Cardiac septum (tissue), 1 donor: ENCODE measurements around the gene BABAM2. TPM values are rescaled to one million over a fixed set of nuclear protein-coding genes. Genes with fewer than 3 reads are reported as not detected.
"Not testable (repeated sequence)": the region's sequence is repeated elsewhere in the genome, so short reads cannot be mapped to it uniquely, and the experiment has no call there.

Source experiments
- DNase-seq: peaks from one replicate; pipeline ENCODE4 v3.0.0-alpha.2; 2020; ENCODE audit warnings: low spot score
- intact Hi-C: fragments of 100-400 bp; cut with DNase I; formaldehyde crosslinking; loops from one replicate; pipeline ENCODE4 v1.14.0; 2022
- total RNA-seq: library from RNA; stranded (reverse); fragmentation: NEBNext Ultra II Directional; extraction: Animal tissue kit (Norgen Biotek cat#: 25700); gene quantifications from one replicate; pipeline ENCODE4 v1.2.1, GENCODE V29; 2021
- donor health status: DM: no; HTN: no; CAD: no.

BABAM2 gene
- total RNA-seq, 1 donor from 2014 or later = 63.4 TPM

DNA sequence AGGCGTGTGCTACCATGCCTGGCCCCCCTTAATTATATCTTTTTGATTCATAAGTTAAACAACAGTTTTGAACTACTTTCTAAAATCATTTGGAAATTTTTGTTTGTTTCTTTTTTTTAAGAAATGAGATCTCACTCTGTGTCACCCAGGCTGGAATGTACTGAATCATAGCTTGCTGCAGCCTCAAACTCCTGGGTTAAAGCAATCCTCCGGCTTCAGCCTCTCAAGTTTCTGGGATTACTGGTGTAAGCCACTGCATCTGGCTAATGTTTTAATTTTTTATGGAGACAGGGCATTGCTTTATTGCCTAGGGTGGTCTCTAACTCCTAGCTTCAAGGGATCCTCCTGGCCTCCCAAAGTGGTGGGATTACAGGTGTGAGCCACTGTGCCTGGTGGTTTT, 71.5 kb downstream of the BABAM2 start:
- intact Hi-C loops = no loop called here
- no peak for DNase-seq

DNA sequence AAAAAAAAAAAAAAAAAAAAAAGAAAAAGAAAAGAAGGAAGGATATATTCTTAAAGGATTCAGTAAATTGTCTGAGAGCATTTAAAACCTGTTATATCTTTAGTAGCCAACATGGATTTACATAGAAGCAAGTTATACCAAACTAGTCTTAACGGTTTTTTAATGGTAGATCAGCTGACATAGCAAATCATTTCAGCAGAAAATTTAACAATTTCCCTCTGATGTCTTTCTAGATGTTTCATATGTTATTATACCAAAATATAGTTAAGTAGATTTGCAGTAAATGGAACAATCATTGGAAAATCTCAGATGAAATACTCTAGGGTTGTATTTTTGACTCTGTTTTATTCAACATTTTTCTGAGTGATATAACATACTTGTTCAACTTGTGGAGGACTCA, 72.9 kb downstream of the BABAM2 start:
- intact Hi-C loops = no loop called here
- no peak for DNase-seq

DNA sequence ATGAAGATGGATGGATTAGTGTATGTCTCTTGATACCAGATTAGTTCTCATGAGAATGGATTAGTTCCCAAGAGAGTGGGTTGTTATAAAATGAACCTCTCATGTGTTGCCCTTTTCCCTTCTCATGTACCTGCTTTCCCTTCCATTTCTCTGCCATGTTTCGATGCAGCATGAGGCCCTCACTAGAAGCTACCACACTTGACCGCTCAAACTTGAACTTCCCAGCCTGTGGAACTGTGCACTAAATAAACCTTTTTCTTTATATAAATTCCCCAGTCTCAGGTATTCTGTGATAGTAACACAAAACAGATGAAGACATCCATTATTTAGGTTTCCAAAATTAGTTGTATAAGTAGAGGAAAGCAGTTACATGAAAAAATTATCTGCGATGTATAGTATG, 73.5 kb downstream of the BABAM2 start:
- intact Hi-C loops = no loop called here

DNA sequence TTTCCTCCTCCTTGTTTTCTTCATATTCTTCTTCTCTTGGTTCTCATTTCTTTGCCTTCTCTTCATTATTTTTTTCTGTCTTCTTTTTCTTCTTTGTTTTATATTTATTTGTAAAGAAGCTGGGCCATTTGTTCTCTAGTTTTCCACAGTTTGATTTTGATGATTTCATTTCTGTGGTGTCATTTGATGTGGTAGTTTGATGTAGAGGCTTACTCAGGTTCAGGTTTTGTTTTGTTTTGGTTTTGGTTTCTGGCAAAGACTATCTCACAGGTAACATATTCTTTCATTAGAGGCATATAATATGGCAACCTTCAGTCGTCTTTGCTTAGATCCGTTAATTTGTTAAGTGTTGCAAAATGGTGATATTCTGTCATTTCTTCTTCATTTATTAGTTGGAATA, 75.3 kb downstream of the BABAM2 start:
- intact Hi-C loops = no loop called here
- DNase-seq = no peak

More for the DNA sequence above, 73.5 kb downstream of the BABAM2 start:
- no peak for DNase-seq

DNA sequence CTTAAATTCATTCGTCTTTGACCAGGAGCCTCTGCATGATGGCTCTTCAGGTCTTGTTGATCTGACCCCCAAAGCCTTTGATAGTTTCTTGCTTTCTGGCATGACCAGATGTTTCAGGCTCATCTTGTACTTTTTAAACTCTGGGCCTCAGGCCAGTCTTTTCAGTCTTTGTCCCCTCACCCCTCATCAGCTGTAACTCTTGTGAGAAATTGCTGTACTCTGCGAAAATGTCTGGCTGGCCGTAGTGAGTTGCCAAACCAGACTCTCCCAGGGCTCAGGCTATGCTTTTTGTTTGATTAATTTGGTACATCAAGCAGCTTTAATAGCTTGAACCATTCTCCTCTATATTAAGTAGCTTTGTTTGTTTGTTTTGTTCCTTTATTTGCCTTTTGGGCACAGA, 75.9 kb downstream of the BABAM2 start:
- intact Hi-C loops = no loop called here
- no peak for DNase-seq

DNA sequence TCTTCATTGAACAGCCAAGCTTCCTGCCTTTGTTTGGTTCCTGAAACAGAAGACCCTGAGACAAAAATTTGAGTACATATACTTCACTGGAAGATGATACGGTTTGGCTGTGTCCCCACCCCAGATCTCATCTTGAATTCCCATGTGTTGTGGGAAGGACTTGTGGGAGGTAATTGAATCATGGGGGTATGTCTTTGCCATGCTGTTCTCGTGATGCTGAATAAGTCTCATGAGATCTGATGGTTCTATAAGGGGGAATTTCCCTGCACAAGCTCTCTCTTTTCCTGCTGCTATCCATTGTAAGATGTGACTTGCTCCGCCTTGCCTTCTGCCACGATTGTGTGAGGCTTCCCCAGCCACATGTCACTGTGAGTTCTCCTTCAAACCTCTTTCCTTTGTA, 76.5 kb downstream of the BABAM2 start:
- intact Hi-C loops = no loop called here
- no peak for DNase-seq

DNA sequence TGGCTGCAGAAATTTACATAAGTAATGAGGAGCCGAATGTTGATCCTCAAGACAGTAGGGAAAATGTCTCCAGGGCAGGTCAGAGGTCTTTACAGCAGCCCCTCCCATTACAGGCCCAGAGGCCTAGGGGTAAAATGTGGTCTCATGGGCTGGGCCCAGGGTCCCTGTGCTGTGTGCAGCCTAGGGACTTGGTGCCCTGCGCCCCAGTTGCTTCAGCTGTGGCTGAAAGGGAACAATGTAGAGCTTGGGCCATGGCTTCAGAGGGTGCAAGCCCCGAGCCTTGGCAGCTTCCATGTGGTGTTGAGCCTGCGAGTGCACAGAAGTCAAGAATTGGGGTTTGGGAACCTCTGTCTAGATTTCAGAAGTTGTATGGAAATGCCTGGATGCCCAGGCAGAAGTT, 77.5 kb downstream of the BABAM2 start:
- intact Hi-C loops, DNase-seq: not testable (repeated sequence)

DNA sequence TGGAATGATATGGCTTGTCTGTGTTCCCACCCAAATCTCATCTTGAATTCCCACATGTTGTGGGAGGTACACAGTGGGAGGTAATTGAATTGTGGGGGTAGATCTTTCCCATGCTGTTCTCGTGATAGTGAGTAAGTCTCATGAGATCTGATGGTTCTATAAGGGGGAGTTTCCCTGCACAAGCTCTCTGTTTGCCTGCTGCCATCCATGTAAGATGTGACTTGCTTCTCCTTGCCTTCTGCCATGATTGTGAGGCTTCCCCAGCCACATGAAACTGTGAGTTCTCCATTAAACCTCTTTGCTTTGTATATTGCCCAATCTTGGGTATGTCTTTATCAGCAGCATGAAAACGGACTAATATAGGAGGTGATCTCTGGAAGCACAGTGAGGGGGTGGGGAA, 78.4 kb downstream of the BABAM2 start:
- DNase-seq, intact Hi-C loops: not testable (repeated sequence)

DNA sequence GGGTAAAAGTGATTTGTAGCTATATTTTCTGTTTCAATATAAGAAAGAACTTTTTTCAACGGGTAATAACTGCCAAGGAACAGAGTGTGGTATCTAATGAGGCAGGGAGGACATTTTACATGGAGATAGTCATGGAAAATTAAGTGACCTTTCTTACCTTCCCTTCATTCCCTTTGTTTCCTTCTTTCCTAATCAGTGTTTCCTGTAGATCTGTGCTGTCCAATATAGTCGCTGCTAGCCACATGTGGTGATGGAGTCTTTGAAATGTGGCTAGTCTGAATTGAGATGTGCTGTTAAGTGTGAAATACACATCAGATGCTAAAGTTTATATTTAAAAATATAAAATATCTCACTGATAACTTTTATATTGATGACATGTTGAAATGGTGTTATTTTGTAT, 81.8 kb downstream of the BABAM2 start:
- intact Hi-C loops = no loop called here
- DNase-seq = no peak

DNA sequence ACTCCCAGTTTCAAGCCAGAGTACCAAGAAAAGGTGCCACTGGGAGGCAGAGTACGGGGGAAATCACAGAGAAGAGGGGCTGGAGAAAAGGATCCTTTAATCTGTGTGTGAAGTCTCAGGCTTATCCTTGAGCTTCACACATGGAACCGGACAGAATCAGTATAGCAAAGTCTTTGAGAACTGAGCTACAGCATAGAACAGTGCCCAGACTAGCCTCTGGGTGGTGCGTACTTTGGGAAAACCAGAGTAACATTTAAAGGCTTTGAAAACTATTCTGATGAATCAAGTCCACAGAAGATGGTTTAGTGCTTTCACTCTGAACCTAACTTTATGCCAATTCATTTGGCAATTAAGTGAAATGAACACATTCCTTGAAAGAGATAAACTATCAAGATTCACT, 83.1 kb downstream of the BABAM2 start:
- intact Hi-C loops = no loop called here

DNA sequence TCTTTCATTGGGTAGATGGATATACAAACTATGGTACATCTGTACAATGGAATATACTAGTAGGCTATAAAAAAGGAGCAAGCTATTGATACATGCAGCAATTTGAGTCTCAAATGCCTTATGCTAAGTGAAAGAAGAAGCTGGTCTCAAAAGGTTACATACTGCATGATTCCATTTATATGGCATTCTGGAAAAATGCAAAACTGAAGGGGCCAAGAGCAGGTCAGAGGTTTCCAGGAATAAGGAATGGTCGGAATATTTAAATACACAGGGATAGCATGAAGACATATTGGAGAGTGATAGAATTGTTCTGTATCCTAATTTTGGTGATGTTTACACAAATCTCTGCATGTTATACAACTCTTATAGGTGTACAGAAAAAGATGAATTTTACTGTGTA, 85.8 kb downstream of the BABAM2 start:
- intact Hi-C loops = no loop called here
- DNase-seq = no peak

More for the DNA sequence above, 83.1 kb downstream of the BABAM2 start:
- DNase-seq = no peak

DNA sequence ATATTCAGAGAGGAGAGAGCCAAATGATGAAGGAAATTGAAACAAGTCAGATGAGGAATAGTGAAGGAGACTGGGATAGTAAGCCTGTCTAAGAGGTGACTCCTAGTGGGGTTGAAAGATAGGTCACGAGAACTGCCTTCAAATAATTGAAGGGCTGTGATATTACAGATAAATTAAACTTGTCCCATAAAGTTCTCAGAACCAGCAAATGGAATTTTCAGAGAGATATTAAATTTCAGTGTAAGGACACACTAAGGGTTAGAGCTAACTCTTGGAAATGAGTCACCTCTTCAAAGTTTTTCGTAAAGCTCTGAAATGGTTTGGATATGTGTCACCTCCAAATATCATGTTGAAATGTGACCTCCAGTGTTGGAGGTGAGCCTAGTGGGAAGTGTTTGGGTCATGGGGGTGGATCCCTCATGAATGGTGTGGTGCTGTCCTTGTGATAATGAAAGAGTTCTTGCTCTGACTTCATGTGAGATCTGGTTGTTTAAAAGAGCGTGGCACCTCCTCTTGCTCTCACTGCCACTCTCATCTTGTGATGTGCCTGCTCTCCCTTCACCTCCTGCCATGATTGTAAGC, 87.3 kb downstream of the BABAM2 start:
- DNase-seq = no peak
- intact Hi-C loops = no loop called here

DNA sequence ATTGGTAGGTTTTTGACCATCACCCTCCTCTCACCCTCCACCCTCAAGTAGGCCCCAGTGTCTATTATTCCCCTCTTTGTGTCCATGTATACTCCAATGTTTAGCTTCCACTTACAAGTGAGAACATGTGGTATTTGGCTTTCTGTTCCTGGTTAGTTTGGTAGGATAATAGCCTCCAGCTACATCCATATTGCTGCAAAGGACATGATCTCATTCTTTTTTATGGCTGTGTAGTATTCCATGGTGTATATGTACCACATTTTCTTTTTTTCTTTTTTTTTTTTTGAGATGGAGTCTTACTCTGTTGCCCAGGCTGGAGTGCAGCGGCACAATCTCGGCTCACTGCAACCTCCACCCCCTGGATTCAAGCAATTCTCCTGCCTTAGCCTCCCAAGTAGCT, 88.2 kb downstream of the BABAM2 start:
- DNase-seq, intact Hi-C loops: not testable (repeated sequence)

DNA sequence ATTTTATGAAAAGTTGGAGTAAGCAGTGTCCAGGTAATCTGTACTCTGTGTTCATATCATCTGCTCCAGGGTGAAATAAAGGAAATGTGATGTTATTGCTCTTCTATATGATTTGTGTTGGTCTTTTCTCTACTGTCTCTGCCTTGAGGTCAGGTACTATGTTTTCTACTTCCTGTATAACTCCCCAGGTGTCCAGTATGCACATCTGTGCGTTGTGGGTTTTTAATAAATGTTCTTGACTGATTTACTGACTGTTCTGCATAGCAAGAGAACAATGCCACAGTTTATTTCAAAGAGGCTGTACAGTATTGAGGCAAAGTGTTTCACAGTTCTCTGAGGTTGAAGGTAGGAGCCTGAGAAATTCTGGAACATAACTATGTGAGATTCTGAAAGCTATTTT, 89.7 kb downstream of the BABAM2 start:
- intact Hi-C loops = no loop called here

DNA sequence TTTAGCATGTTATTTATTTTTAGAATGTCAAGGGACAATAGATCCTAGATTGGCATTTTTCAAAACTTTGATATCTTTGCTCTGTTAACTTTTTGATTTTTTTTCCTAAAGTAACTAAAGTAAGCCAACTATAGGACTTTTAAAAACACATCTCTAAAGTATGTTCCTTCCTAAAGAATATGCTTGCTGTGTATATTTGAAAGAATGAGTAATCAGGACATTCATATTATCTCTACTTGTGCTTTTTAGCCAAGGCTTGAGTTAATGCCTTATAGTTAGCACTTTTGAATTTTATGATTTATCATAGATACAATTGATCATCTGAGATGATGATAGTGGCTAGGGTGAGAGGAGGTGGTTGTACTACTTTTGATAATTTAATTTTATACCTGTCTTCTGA, 93.6 kb downstream of the BABAM2 start:
- no peak for DNase-seq
- intact Hi-C loops = no loop called here

More for the DNA sequence above, 89.7 kb downstream of the BABAM2 start:
- DNase-seq = no peak

DNA sequence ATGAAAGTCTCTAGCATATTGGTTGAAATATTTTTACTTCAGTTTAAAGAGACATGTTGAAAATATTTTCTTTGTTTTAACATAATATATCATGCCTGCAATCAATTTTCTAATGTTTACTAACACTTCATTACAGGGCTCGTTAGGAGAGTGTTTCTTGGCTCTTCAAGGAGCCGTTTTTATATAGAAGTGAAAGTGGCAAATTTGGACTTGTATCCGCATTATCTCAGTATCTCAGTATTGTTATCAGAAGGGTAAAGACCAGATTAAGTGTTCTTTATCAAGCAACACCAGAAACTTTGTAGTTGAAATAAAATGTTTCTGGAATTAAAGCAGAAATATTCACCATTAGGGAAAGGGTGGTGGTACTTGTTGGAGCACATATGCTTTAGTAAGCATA, 97.8 kb downstream of the BABAM2 start:
- intact Hi-C loops = no loop called here
- DNase-seq = no peak

DNA sequence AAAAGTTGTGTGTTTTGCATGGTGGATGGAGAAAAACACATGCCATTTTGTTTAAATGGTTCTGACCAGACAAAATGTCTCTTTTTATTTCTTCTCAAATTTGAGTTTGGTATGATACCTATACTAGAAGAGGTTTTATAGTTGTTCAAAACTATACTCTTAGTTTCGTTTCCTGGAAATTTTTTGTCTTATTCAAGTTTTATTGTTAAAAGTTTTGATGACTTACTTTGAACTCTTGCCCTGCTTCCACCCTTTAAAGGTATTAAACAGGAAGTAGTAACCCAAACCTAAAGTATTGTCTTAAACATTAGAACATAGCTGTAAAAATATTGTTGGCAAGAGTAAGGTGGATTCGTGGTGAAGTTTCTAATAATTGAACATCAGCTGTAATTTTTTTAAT, 98.2 kb downstream of the BABAM2 start:
- intact Hi-C loops = no loop called here
- no peak for DNase-seq

DNA sequence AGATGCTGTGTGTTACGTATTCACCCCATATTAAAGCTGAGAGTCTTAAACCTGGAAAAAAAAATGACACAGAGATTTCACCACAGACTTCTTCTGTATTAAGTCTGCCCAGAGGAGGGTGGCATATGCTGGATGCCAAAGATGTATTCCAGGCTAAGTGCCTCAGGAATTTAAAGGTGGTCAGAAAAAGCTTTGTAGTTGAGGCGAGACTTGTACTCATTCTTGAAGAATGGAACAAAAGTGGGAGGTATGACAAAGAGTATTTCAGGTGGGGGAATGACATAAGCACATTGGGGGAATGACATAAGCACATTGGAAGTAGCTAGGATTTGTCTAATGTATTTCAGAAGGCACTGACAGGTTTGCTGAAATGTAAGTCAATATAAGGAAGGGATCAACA, 98.6 kb downstream of the BABAM2 start:
- intact Hi-C loops = no loop called here
- no peak for DNase-seq

DNA sequence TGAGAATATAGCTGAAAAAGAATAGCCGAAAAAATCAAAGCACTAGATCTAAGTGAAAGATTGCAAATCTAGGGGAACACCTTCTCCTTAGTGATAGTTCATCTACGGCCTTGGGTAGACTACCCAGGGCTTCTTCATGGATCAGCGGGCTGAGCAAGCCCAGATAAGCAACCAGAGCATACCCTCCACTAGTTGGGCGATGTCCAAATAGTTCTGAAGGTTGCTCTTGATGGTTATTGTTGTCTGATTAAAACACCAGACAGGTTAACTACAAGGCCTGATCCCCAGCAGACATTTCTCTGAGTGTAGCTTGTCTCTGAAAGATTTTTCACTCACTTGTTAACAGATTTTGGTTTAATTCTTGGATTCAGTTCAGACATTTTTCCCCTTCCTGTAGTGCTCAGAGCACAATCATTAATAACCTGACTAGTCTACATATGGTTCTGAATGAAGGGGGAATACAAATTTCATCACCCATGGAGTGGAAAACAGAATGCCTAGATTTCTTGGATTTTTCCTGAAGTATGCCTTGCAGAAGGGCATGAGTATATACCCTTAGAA, 99.6 kb downstream of the BABAM2 start:
- DNase-seq = no peak
- intact Hi-C loops = no loop called here

DNA sequence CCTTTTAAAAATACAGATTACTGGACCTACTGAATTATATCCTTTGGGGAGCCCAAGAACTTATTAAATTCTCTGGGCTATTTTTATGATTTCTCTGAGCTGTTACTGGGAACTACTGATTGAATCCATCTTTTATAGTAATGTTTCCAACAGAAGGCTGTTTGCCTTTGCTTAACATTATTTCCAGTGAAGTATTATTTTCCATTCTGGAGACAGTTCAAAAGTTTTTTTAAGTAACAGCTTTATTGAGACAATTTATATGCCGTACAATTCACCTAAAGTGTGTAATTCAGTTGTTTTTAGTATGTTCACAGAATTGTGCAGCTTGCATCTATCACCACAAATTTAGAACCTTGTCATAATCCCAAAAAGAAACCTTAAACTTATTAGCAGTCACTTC, 100.6 kb downstream of the BABAM2 start:
- DNase-seq = no peak
- intact Hi-C loops = no loop called here

DNA sequence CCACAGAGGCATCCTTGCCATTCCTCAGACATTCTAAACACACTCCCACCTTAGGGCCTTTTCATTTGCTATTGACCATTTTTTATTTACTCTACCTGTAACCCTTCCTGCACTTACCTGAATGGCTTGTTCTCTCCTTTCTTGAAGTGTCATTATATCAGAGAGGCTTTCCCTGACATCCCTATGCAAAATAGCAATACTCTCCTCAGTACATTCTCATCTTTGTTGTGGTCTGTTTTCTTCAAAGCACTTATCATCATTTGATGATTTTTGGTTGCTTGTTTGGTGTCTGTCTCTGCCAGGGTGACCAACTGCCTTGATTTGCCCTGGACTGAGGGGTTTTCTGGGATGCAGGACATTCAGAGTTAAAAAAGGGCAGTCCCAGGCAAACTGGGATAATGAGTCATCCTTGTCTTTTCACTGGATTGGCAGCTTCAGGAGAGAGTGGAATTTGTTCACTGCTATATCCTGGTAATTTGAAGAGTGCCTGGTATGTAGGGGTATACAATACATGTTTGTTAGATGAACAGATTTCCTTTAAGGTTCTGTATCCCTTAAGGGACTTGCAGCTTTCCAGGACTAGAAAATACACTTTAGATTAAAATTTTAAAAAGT, 102.4 kb downstream of the BABAM2 start:
- intact Hi-C loops = no loop called here
- DNase-seq = no peak

DNA sequence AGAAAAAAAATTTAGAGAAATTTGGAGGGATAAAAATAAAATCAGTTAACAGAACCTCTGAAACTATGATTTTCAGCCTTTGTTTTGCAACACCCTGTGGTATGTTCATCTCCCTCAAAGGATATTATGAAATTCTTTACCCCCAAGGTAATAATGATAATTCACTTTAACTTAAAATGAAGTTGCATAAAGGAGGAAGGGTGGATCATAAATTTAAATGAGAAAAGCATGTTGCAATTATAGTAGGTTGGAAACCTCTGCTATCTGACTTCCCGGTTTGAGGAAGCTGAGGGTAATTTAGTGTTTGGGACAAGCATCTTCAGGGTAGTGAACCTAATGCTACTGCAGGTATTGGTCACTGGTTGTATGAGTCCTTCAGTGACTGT, 102.9 kb downstream of the BABAM2 start:
- no peak for DNase-seq
- intact Hi-C loops = no loop called here
